HG03571 (cell line): Measurements from ENCODE around the gene FYN.

Experiments
- ATAC-seq: cut with Tn5 transposase; IDR thresholded peaks from one replicate; pipeline ENCODE4 v1.9.1; 2021; ENCODE audit not compliant: unreplicated experiment

The FYN gene

DNA sequence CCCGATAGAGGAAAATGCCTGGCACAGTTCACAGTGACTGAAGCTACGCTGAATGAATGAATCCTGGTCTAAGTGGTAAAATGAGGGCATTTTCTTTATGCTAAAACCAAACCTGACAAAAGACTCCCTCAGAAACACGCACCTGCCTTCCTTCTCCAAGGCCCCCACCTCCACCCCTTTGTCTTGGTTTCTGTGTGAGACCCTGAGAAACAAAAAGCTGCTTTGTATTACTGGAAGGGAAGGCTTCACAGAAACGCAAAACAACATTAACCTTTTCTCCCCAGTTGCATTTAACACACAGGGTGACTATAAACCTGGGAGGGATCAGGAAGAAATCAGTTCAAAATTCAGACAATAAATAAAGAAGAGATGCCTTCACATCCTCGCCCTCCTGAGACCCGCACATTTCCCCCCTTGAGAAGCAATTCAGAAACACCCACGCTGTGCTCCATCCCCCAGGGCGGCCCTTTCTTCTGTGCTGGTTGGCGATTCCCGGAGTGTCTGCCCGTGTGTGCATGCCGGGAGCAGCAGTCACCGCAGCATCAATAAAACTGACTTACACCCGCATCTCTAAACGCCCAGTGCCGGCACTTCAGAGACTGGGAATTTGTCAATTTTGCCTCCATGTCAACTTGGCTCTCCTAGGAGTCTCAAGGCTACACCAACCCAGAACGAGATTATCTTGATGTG is 200.3 kb downstream of the FYN start:
- ATAC-seq = no peak

DNA sequence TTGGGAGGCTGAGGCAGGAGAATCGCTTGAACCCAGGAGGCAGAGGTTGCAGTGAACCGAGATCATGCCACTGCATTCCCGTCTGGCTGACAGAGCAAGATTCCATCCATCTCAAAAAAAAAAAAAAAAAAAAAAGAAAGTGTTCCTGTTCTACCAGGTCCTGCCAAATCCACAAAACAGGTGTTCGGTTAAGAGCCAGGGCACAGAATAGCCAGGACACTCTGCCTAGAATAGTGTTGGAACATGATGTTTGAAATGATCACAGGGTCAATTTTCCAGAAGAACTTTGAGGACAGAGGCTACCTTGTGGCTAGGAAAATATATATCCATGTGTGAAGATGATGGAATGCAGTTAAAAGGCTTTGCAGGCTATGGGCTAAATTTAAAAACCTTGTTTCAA is 203.9 kb downstream of the FYN start:
- ATAC-seq = no peak

DNA sequence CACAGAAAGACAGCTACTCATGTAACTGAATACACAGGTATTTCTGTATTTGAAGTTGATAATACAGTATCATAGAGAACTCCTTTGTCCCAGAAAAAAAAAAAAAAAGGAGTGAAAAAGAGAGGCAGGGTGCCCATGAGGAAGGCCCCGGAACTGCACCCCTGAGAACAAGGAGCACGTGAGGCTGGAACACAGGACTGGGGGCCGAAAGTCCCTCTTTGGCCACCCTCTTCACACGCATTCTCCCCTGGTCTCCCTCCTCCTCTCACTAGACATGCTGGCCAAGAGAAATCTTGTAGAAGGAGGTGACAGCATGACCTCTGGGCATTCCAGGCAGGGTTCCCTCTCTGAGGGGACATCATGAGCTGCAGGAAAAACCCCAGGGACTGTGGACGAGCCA is 204.8 kb downstream of the FYN start:
- ATAC-seq = no peak

DNA sequence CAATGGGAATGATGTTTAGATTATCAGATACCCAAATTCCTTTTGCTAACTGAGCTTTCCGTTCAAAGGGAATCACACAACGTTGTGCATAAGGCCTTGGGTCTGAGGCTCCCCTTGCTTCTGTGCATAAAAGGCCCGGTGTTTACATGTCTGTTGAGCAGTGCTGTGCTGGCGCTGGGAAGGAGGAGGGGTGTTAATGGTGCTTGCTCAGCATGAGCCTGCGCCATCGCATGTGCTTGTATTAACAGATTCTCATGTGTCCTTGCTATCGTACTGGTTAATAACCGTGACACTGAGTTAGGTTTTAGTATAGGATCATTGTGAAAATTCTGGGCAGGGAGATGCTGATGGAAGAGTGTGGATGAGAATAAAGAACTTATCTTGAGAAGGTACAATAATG is 205.3 kb downstream of the FYN start:
- ATAC-seq = no peak

DNA sequence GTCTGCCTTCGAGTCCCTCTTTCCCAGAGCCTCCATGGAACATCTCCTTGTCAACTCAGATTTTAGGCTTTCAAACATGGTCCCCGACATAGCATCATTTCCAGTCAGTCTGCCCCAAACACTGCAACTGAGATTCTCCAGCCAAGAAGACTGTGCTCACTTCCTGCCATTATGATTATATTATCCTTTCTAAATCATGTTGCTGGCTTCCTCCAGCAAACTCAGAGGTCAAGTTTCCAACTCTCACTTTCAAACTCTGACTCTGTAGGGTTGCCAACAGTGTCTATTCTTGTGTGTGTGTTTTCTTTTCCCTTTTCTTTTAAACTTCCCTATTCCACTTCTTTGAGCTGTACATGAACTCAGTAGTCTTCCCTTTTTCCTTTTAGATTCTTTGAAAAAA is 206.4 kb downstream of the FYN start:
- ATAC-seq = no peak

DNA sequence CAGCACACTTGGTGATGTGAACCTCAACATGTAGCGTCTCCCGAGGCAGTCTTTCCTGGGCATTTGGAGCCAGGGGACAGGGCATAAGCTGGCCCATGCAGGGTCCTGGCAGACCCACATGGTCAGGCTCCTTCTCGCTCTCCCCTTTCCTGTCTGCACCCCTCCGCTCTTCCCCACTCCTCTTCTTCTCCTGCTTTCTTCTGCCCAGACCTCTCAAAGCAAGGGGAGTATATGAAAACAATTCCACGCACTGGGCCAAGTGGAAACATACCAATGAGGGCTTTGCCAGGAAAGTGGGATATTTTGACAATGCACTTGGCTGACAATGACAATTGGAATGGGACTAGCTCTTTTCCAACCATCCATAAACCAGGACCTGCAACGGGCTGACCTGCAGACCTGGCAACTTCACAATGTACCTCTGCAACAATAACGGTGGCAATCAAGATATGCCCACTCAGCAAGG is 208.7 kb downstream of the FYN start:
- no peak for ATAC-seq

DNA sequence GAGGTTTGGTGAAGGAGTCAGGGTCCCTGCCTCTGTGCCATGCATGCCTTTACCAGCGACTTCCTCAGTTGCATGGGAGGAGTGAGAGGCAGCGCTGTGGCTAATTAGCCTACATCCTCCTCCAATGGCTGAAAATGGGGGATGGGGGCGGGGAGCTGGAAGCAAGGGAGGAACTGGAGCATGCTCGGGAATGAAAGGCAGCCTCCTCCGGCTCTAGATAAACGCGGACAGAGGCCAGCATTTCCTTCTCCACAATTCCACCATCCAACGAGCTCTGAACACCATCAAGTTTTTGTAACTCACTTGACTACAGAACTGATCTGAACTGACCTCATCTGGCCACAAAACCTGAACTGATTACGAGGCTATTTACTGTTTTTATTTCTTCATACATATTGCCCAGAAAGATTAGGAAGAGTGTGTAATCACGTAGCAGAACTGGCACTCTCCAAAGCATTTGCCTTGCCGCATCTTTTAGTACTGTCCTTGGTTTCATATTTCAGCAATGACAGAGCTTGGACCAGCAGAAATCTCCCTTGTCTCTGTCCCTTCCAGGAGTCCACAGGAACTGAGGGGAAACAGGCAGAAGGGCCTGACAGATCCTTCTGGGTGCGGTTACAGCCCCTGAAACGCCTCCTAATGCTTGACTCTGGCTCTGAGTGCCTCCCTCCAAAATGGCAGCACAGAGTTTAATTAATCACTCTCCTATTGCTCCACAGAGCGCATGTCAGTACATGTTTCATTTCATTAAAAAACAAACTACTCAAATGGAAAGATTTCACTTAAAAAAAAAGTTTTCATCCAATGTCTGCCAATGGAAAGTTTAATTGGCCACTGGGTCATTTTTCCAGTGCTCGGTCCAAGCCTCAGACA is 209.3 kb downstream of the FYN start:
- ATAC-seq = no peak

DNA sequence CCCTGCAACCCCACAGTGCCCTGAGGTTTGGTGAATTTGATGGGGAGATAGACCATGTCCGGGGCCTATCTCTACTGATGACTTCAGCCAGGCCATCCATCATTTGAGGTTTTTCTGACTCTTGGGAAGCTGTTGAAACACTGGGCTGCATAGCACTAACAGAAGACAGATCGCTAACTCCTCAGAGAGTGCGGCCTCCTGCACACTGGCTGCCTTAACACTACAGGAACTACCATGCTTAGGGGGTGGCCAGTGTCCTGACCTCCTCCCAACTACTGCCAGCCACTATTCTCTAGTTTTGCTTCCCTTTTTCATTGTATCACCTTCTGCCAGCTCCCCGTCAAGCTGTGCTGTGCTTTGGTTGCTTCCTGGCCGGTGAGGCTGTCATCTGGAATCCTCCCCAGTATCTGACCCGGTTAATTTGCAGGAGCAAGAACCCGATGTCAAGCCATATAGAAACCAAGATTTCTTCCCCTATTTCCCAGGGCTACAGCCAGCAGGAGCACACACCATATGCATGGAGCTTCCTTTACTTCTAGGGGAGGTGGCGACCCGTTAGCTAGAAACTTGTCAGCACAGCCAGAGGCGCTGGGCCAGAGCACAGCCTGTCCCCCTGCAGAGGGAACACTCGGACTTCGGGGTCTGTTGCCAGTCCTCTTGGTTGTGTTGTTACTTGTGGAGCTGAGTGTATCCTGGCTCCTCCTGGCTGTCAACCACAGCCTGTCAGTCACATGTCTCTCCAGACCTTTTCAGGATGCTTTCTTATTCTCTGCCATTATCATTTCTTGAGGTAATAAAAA is 210.3 kb downstream of the FYN start:
- no peak for ATAC-seq

DNA sequence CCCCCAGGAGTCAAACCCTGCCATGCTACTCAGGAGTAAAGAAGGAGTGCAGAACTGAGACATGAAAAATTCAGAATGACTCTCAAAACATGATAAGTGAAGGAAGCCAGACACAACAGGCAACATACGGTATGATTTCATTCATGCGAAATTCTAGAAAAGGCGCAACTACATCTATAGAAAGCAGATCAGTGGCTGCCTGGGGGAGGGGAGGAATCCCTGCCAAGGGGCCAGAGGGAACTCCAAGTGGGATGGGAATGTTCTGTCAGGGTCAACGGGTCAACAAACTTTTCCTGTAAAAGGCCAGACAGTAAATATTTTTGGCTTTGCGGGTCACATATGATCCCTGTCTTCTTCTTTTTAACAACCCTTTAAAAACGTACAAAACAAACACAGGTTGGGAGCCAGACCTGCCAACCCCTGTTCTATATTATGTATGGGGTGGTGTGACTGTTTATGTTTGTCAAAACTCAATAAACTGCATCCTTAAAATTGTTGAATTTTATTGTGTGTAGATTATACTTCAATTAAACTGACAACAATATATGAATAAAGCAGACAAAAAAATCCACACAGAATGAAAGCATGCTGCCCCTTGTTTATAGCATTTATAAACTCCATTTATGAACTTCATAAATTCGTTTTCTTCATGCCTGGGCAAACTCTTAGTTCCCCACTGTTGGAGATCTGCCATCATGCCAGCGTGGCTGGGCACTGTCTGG is 211.0 kb downstream of the FYN start:
- ATAC-seq = no peak

DNA sequence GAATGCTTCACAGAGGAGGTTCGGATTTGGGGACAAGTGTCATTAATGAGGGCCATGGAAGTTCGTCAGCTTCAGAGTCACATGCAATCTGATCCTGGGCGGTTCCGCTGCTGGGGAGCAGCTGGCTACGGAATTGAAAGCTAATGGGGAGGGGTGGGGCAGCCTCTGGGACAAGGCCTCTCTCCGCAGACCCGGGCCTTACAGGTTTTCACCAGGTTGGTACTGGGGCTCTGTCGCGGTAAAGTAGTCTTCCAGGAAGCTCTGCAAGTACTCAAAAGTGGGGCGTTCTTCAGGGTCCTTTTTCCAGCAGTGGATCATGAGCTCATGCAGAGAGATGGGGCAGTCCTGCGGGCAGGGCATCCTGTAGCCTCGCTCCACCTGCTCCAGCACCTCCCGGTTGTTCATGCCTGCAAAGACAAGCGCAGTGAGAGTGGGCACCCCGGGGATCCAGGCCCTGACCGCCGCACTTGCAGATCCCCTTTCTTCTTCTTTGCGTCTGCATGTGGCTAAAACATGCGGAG is 211.7 kb downstream of the FYN start:
- ATAC-seq = no peak

DNA sequence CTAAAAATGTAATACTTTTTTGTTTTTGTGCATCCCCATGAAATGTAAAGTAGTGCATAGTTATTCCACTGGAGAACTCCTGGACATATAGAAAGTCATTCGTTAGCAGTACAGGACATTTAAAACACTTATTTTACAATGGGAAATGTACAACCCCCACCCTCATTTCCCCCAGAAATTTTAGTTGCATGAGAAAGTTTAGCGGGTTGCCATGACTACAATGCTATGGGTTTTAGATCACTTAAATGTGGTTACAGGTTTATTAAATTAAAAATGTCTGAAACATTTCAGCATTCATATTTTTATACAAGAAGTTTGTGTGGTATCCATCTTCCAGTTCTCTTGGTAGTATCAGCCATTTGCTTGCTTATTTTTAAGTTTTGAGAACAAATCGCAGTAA is 212.7 kb downstream of the FYN start:
- no peak for ATAC-seq

DNA sequence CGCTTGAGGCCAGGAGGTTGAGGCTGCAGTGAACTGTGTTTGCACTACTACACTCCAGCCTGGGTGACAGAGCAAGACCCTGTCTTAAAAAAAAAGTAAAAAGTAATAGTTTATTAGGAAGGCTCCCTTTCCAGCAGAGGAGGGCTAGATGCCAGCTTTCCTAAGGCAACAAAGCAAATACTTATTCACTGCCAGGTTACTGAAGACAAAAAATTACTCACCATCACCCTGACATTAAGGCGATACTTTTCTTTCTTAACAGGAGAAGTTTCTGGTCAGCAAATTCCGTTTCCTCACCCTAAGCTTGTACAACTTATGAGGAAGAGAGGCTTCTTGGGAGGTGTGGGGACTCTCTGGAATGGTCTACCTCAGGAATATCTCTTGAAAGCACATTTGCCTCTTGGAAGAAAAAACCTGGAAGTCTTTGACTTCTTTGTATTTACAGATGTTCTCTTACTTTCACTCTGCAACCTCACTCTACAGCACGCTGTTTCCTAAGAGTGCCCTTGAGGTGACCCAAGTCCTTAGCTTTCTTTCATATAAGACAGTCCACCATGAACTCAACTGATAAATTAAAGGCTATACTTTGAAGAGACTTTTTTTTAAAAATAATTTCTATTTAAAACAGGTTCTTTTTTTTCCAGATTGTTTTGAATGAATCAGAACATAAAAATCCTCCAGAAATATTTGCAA is 214.6 kb downstream of the FYN start:
- ATAC-seq = no peak

DNA sequence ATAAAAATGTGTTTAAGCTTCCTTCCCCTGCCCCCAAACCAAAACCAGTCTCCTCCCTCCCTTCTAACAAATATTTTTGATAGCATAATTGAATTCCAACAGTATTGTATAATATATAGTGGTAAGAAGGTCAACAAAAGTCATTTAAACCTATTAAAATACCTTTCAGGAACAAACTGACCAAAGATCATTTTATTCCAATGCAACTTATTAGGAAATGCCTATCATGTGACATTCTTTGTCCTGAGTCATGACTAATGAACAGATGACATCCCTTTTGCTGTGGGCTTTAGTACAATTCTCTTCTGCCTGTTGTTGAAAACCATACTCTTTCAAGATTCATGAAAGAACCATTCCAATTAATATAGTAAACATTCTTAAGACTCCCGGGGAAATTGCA is 216.1 kb downstream of the FYN start:
- ATAC-seq = no peak

DNA sequence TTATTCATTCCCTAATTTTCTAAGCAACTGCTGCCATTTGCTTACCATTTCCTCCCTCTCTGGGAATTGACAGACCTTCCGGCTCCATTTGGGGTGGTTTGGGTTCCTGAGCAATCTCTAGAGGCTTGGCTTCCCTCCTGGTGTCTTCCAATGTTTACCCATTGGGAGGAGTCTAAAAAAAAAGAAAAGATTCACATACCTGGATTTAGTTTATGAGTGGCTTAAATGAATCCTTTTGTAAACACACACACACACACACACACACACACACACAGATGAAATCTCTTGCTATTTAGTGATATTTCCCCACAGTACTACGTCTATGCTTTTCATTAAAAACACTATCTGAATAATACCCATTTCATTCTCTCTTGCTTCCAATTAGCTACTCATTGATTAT is 219.3 kb downstream of the FYN start:
- ATAC-seq = no peak

DNA sequence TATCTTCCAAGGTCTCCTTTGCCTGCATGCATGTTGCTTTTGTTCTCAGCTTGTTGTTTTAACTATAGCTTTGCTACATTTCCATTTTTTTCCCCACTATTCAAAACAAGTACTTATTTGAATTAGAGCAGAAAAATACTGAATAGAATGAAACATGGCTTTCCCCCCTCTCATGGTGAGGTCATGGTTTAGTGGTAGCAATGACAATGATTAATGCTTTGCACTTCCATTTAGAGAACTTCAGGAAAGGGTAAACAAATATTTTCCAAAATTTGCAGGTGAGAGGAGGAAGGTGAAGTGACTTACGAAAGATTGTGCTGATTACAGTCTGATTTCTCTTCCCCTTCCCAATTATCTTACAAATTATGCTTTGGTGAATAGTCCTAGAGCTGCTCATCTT is 219.8 kb downstream of the FYN start:
- no peak for ATAC-seq

DNA sequence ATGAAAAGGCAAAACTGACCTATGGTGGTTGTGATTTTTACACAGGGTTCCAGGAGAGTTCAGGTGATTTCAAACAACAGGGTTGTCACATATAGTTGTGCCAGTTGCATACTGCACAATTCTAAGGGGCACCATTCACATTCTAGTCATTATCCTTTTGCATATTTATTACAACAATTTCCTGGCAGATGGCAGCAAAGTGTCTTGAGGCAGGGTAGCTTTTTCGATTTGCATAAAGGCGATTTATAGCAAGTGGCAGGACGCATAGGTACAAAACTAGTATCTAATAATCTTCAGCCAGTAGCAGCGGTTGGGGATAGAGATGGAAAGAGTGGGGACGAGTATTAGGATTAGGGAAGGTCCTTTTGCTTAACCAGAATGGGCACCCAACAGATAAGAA is 221.1 kb downstream of the FYN start:
- no peak for ATAC-seq

DNA sequence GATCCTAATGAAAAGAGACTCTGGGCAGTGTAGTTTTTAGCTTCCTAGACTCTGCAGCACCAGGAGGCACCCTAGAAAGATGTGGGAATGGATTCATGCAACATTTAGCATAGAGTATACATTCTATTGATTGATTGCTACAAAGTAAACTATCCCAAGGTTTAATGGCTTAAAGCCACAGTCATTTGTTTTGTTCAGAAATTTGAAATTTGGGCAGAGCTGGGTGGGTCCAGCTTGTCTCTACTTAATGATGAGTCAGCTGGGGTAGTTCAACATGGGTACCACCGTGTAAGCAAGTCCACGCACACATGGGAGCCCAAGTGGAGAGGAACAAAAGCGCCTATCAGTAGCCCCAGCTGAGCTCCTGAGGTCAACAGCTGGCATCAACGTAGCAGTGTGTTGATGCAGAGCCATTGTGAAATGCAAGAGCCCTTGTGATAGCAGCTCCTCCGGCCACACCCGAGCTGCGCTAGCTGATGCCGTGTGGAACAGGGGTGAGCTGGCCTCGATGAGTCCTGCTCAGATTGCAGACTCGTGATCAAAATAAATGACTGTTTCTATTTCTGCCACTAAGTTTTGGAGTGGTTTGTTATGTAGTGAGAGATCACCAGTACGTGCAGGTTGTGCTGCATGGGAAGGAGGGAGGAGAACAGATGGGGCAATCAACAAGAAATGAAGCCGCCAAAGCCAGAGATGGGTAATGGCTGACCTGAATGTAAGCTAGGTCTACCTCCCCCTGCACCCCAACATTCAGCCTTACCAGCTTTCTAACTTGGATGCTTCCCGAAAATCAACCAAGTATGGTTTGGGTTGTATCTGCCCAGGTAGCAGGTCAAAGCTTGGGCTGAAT is 221.8 kb downstream of the FYN start:
- ATAC-seq = no peak

DNA sequence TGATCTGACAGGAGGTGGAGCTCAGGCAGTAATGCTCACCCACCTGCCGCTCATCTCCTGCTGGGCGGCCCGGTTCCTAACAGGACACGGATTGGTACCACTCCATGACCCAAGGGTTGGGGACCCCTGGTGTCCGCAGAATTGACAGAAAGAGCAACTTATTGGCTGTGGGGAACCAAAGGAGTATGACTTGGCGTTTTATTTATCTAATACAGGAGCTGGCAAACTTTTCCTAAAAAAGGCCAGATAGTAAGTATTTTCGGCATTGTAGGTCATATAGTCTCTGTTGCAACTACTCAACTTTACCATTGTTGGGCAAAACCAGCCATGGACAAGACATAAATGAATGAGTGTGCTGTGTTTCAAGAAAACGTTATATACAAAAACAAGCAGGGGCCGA is 223.2 kb downstream of the FYN start:
- ATAC-seq = no peak

DNA sequence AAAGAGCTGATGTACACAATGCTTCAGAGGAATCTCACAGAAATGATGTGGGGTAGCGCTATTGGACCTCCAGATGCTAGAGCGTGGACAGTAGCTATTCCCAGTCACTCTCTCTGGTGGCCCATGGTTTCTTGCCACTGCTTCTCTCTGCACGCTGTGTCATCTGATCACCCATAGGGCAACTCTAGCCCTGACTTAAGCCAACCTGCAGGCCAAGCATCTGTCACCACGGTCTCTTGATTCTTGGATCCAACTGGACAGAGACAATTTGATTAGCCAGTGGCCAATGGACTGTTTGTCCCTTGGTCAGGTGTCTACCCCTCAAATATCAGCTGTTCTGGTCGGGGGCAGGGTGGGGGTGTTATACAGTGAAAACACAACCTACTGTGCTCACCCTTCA is 225.2 kb downstream of the FYN start:
- no peak for ATAC-seq
